PFSK-1 (cell line): ENCODE data around the gene ABHD15.

ENCODE experiments used
- FOXP2 ChIP-seq: optimal IDR thresholded peaks from 2 replicates; pipeline ENCODE3; 2011; ENCODE audit warnings: borderline replicate concordance, control low read depth, inconsistent platforms; ENCODE audit not compliant: insufficient read depth; ENCODE audit errors: extremely low read length, extremely low read depth
- POLR2AphosphoS5 ChIP-seq: IDR thresholded peaks from 2 replicates; pipeline ENCODE4 v1.6.1; 2012; ENCODE audit warnings: low read depth, mild to moderate bottlenecking, control low read depth, low read length, moderate library complexity
- SIN3A ChIP-seq: IDR thresholded peaks from 2 replicates; pipeline ENCODE4 v1.6.1; 2012; ENCODE audit warnings: mild to moderate bottlenecking, low read length, moderate library complexity, borderline replicate concordance; ENCODE audit not compliant: insufficient read depth
- TAF1 ChIP-seq: IDR thresholded peaks from 2 replicates; pipeline ENCODE4 v1.6.1; 2012; ENCODE audit warnings: low read length, control low read depth, borderline replicate concordance; ENCODE audit not compliant: insufficient read depth
- TF ChIP-seq, protein P1 (sequence below), 2 experiments: IDR thresholded peaks; 2 replicates each; pipeline versions ENCODE4 v1.6.1 to v1.8.0; 2011 to 2012; ENCODE audit warnings: low read depth in 2 of 2, low read length in 2 of 2, control low read depth in 1 of 2, inconsistent platforms in 1 of 2, mild to moderate bottlenecking in 1 of 2, moderate library complexity in 1 of 2; ENCODE audit not compliant: insufficient read depth in 1 of 2

The ABHD15 gene

DNA sequence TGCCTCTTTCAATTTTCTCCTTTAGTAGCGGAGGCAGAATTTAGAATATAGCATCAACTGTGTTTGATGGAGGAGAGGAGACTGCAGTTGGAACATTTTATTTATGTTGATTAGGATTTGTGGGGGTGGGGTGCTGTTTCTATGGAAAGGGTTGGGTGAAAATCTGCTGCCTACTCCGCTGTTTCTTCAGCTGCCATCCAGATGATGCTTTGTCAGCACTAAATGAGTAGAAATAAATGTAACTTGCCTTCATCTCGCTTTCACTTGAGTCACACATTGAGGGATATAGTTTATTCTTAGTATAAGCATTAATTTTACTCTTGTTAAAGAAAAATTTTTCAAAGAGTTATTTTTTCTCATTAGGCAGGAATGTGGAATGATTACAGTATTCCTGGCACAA, 42.1 kb downstream of the ABHD15 start:
- no peak for TF ChIP-seq FOXP2
- TF ChIP-seq TAF1 = no peak
- TF ChIP-seq, protein P1, sequence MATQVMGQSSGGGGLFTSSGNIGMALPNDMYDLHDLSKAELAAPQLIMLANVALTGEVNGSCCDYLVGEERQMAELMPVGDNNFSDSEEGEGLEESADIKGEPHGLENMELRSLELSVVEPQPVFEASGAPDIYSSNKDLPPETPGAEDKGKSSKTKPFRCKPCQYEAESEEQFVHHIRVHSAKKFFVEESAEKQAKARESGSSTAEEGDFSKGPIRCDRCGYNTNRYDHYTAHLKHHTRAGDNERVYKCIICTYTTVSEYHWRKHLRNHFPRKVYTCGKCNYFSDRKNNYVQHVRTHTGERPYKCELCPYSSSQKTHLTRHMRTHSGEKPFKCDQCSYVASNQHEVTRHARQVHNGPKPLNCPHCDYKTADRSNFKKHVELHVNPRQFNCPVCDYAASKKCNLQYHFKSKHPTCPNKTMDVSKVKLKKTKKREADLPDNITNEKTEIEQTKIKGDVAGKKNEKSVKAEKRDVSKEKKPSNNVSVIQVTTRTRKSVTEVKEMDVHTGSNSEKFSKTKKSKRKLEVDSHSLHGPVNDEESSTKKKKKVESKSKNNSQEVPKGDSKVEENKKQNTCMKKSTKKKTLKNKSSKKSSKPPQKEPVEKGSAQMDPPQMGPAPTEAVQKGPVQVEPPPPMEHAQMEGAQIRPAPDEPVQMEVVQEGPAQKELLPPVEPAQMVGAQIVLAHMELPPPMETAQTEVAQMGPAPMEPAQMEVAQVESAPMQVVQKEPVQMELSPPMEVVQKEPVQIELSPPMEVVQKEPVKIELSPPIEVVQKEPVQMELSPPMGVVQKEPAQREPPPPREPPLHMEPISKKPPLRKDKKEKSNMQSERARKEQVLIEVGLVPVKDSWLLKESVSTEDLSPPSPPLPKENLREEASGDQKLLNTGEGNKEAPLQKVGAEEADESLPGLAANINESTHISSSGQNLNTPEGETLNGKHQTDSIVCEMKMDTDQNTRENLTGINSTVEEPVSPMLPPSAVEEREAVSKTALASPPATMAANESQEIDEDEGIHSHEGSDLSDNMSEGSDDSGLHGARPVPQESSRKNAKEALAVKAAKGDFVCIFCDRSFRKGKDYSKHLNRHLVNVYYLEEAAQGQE (IDR thresholded peaks at IDR 0.05; ENCODE audit: insufficient read depth in 1 of 2, low read depth in 2 of 2, low read length in 2 of 2) = no peak
- no peak for TF ChIP-seq POLR2AphosphoS5
- no peak for TF ChIP-seq SIN3A

DNA sequence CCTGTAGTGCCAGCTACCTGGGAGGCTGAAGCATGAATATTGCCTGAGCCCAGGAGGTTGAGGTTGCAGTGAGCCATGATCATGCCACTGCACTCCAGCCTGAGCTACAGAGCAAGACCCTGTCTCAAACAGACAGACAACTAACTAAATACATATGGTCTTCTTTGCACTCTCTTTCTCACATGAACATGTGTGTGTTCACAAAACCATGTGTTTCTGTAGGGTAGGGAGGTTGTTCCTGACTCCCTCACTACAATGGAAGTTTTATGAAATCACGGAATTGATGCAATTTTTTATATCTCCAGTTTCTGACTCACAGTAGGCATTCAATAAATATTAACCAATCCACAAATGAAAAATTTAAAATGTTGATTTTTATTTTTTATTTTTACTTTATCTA, 48.5 kb downstream of the ABHD15 start:
- no peak for TF ChIP-seq SIN3A
- TF ChIP-seq TAF1 = no peak
- TF ChIP-seq FOXP2 = no peak
- TF ChIP-seq, protein P1 (IDR thresholded peaks at IDR 0.05; ENCODE audit: insufficient read depth in 1 of 2, low read depth in 2 of 2, low read length in 2 of 2) = no peak
- TF ChIP-seq POLR2AphosphoS5 = no peak

DNA sequence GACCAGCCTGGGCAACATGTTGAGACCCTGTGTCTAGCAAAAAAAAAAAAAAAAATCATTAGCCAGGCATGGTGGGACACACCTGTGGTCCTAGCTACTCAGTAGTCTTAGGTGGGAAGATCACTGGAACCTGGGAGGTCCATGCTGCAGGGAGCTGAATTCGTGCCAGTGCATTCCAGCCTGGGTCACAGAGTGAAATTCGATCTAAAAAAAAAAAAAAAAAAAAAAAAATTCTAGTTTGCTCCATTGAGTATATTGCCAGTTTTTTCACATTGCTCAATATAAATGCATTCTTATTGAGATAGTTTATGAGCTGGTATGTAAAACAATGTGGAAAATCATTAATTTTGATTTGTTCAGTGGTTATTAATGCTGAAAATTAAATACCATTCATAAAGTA, 52.0 kb downstream of the ABHD15 start:
- TF ChIP-seq, protein P1 (IDR thresholded peaks at IDR 0.05; ENCODE audit: insufficient read depth in 1 of 2, low read depth in 2 of 2, low read length in 2 of 2) = no peak
- no peak for TF ChIP-seq FOXP2
- no peak for TF ChIP-seq TAF1
- TF ChIP-seq POLR2AphosphoS5 = no peak
- TF ChIP-seq SIN3A = no peak

DNA sequence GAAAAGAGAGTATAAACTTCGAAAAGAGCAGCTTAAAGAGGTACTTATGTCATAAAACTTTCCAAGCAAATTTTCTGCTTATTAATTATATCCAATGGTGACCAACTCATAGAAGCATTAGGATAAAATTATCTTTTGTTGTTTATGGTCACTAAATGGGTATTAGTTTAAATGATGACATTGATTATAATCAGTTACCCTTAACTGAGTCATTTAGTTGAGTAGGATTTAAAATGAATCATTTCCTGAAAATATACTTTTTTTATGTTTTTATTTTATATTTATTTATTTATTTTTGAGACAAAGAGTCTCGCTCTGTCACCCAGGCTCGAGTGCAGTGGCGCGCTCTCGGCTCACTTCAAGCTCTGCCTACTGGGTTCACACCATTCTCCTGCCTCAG, 55.9 kb downstream of the ABHD15 start:
- no peak for TF ChIP-seq POLR2AphosphoS5
- no peak for TF ChIP-seq FOXP2
- TF ChIP-seq TAF1 = no peak
- no peak for TF ChIP-seq SIN3A
- TF ChIP-seq, protein P1 (IDR thresholded peaks at IDR 0.05; ENCODE audit: insufficient read depth in 1 of 2, low read depth in 2 of 2, low read length in 2 of 2) = no peak
